Hypothalamus (tissue), 51 donors: Measurements from ENCODE around the gene SPDYE4.

ENCODE experiments used
- DNase-seq, 51 donors: peaks; one replicate each; lab custom pipeline; 2025; lab: John Stamatoyannopoulos, UW

Gene SPDYE4

DNA sequence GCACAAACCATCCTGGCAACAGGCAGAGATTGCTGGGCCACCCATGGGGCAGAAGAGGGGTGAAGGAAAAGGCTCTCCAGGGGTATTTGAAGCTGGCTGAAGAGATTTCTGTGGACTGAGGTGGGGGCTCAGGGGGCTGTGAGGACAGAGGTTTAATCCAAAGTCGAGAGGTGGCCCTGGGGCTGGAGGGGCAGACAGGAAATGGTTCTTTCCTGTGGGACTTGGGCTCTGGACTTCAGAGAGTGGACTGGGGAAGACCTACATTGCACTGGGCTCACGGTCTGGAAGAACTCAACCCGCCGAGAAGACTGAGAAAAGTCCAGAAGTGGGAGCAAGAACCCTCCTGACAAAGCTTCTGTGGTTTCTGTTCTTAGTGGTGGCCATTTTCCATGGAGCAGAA lies 16.6 kb downstream of the SPDYE4 start:
- no peak for DNase-seq

DNA sequence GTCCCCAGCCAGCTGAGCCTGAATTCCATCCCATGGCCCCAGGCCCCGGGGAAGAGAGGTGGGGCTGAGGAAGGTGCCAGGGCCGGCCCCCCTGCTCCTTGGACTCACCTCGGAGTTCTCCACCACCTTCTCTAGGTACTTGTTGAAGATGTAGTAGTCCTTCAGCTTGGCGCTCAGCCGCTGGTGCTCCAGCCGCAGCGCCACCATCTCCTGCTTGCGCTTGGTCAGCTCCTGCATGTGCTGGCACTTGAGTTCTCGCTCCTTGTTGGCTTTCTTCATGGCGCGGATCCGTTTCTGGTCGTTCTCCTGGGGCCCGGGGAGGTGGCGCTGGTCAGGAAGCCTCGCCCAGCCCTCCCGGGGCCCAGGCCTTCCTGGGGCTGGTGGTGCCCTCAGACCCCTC lies 17.0 kb downstream of the SPDYE4 start:
- no peak for DNase-seq

DNA sequence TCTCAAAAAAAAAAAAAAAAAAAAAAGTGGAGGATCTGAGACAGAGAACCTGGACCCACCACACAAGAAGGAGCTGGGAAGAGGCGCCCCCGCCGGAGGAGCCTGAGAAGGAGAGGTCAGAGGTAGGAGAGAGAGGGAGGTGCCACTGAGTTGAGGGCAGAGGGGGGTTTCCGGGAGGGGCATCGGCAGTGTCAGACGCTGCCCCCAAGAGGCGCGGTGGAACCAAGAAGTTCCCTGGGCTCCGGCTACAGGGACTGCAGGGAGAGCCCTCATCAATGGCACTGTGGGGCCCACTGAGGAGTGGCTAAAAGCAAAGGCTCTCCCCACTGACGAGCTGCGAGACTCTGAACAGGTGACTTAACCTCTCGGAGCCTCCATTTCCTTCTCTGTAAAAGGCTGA lies 17.9 kb downstream of the SPDYE4 start:
- DNase-seq: no peak

DNA sequence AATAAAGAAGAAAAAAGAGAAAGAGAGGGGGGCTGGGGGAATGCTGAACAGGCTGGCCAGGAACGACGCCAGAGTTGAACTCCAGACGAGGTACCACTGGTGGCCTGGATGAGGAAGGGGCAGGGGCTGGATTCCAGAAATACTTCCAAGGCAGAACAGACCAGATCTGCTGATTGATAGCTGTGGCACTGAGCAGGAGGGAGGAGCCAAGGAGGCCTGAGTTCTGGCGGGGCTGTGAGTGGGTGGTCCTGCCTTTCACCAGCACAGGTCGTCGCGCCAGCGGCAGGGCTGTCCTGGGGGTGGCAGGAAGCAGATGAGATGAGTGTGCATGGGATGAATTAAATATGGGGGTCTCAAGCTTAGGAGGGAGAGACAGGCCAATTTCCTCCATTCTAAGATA lies 19.2 kb downstream of the SPDYE4 start:
- no peak for DNase-seq

DNA sequence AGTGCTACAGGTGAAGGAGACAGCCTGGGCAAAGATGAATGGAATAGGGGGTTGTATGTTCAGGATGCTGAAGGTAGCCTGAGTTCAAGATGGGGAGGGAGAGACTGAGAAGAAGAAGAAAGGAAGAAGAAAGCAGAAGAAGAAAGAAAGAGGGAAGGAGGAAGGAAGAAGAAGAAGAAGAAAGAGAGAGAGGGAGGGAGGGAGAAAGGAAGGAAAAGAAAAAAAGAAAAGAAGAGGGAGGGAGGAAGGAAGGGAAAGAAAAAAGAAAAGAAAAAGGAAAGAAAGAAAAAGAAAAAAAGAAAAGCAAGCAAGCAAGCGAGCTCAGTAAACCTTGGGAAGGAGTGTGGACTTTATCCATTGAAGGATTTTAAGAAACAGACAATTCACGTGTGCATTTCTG lies 21.6 kb downstream of the SPDYE4 start:
- DNase-seq: no peak

DNA sequence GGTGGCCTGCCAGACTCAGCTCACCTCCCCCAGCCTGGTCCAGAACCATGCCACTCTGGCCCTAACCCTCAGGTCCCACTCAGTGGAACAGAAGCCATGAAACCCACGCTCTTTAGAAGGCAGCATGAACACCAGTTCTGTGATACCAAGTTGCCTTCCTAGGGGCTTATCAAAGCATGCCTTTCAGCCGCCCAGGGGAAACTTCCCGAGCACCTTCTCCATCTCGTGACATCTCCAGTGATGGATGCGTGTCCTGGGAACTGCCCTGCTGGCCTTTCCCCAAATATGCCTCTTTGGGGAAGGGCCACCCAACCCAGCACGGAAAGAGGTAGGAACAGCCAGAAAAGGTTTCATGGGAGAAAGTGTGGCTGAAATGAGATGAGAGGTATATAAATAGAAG lies 22.0 kb downstream of the SPDYE4 start:
- DNase-seq: no peak

DNA sequence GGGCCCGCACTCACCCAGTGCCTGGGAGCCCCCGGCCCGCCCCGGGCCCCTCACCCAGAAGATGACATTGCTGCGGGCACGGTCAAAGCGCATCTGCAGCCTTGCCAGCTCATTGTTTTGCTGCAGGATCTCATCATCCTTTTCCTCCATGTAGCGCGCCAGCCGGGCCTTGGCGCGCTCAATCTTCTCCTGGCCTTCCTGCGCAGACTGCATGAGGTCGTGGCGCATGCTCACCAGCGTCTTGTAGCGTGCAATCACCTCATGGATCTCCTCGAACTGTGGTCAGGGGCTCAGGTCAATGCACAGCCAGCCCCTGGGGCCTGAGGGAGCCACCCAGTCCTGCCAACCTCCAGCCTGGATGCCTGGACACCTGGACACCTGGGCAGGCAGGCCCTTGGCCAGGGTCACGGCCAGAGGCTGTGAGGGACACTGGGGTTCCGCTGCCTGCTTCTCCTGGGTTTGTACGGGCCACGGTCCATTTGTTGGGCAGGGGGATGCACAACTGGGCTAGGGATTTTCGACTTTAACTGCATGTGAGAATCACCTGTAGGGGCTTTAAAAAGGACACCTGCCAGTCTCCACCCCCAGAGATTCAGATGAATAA lies 22.9 kb downstream of the SPDYE4 start:
- no peak for DNase-seq

DNA sequence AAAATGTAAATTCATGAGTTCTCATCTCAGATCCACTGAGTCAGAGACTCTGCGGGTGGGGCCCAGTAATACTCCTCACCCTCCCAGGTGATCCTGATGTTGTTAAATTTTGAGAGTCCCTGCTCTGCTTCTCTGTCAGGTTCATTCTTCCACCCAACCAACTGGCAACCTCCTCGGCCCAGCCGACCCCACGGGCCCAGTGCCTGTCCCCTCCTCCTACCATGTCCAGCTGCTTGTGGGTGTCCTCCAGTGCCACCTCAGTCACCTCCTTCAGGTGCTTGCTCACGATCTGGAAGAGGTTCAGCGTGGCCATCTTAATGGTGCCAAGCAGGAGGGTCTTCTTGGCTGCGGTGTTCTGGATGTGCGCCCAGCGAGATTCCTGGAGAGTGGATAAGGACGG lies 23.5 kb downstream of the SPDYE4 start:
- DNase-seq: no peak

DNA sequence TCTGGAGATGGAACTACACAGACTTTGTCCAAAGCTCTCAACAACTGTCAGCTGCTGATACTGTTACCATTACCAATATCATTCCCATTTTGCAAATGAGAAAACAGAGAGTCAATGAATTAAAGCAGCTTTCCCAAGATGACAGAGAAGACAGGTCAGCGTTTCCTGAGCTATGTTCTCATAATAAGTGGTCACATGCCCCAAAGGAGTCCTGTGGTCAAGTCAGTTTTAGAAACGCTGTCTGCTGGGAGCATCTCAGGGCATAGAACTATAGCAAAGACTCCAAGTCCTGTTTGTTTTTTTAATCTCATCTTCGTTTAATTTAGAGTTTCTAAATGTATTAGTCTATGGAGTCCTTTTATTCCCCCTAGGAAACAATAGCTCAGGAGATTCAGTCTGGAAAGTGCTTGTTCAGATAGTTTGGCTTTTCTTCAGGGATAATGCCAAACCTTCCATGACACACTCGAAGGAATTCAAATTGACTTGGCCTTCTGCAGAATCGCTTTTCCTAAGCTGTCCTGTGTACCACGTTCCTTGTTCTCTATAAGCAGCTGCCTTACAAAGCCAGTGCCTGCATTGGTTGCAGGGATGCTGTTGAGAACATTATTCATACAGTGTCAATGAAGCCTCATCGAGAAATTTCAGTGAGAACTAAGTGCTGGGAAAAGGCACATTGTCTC lies 25.8 kb downstream of the SPDYE4 start:
- no peak for DNase-seq

DNA sequence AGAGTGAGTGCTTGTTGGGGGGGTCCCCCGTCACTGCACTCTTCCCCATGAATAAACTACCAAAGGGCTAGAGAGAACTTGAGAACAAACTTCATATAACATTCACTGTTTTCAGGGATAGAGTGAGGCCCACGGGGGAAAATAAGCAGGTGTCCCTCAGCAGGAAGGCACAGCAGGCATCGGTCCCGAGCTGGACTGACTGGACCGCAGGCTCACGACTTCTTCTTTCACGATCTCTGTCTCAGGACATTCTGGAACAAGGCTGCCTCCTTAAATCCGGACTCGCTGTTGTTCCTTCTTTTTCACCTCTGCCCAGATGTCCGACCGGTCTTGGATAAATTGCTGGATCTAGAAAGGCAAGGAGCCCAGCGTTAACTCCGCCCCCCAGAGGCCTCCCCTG lies 28.5 kb downstream of the SPDYE4 start:
- no peak for DNase-seq

DNA sequence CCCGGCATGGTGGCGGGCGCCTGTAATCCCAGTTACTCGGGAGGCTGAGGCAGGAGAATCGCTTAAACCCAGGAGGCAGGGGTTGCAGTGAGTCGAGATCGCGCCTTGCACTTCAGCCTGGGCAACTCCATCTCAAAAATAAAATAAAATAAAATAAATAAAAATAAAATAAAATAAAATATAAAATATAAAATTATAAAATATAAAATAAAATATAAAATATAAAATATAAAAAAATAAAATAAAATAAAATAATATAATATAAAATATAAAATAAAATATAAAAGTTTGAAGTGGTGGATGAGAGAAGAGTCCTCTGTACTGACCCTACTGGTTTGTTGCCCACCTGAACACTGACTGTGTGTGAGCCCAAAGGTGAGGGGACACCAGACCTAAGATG lies 28.9 kb downstream of the SPDYE4 start:
- no peak for DNase-seq

DNA sequence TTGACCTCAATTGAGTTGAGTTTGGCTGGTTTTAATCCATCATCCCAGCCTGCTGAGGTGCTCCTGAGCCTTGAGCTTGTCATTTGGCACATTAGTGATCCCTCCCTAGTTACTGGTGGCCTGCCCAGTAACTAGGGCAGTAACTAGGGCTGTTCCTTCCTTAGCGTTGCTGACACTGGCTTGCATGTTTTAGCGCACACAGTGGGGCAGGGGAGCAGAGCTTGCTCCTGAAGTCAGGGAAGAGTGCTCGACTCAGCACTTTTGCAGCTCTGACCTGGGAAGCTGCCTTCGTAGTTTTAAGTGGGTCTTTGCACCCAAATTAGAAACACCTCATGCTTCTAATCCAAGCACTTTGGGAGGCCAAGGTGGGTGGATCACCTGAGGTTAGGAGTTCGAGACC lies 29.4 kb downstream of the SPDYE4 start:
- DNase-seq: no peak

DNA sequence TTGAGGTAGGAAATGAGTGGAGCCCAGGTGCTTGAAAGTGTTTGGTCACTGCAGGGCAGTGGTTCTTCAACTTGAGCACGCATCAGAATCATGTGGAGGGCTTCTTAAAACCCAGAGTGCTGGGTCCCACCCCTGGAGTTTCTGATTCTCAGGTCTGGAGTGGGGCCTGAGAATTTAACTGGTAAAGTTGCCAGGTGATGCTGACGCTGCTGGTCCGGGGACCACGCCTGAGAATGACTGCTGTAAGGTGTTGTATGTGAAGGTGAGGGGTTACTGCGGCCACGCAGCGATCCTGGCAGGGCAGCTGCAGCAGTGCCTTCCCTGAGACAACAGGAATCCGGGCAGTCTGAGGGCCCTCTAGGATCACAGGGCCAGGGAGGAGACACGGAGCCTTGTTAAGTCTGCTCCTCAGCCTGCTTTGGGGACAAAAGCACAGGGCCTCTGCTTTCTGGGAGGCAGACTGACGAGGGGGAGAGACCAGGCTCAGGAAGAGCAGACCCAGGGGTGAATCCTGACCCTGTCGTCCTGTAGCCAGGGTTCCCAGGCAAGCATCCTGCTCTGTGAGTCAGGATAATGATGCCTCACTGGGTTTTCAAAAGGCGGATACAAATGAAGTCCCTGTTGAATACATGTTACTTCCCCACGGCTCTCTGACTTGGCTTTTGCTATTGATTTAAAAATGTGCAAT lies 30.0 kb downstream of the SPDYE4 start:
- no peak for DNase-seq

DNA sequence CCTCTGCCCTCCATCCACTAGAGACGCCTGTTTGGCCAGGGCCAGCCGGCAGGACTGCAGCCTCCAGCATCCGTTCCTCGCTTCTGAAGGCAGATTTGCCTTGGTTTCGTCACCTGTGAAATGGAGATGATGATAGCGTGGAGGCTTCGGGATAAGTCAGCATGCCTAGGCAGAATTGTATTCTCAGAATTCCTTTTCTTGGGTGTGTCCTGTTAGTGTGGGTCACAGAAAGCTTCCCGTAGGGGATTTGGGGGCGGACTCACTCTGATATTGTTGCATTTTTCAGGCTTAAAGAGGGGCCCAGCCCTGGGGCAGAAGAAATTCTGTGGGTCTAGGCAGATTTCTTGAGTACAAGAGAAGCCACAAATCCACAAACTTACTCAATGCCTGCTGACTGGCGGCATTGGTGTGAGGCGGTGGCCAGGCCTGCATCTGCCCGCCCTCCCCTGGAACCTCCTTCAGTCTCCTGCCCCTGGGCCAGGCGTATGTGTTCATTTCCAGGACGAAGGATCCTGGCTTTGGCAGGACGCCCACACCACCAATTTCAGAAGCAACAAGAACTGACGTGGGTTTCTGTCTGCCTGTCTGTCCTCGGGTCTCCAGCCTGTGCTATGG lies 31.3 kb downstream of the SPDYE4 start:
- no peak for DNase-seq

DNA sequence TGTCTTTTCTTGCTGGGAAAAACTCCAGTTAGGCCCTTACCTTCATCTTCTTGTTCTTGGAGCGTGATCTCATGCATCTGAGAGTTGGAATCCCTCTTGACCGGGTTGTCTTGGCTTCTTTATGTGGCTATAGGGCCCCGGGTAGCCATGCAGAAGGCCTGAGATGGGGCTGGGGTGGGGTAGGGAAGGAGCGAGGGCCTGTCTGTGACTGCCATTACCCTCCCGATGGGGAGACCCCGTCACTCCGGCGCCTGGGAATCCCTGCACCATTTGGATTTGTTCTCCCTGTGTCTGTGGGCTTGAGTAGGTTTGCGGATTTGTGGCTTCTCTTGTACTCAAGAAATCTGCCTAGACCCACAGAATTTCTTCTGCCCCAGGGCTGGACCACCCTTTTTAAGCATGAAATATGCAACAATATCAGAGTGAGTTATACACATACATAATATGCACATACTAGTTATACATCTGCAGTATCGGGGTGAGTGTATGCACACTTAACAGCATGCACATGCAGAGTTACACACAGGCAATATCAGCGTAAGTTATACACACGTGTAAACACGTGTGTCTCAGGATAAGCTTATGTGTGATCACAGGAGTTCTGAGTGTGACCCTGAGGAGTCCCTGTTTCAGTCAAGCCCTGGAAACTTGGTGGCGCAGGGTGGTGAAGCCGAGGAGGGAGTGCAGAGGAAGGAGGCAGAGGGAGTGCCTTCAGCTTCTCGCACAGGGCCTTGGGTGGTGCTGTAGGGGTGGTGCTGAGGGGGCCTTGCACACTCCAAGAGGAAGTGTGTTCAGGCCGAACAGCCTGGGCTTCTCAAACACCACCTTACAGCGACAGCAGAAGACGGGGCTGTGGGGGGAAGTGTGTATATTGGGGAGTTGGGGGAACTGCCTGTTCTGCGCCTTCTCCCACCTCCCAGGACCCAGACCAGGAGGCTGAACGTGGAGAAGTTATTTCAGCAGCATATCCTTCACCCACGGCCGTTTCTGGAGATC lies 32.2 kb downstream of the SPDYE4 start:
- no peak for DNase-seq

DNA sequence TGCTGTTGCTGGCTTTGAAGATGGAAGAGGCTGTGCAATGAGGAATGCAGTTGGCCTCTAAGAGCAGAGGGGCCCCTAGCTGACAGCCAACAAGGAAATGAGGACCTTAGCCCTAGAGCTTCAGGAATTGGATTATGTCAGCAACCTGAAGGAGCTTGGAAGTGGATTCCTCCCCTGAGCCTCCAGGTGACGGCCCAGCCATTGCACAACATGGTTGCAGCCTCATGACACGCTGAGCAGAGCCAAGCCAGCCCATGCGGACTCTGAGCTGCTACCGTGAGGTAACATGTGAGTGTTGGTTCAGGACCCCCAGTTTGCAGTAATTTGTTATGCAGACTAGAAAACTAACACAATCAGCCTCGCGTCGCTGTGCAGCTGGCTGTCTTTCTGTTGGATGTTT lies 33.9 kb downstream of the SPDYE4 start:
- no peak for DNase-seq

DNA sequence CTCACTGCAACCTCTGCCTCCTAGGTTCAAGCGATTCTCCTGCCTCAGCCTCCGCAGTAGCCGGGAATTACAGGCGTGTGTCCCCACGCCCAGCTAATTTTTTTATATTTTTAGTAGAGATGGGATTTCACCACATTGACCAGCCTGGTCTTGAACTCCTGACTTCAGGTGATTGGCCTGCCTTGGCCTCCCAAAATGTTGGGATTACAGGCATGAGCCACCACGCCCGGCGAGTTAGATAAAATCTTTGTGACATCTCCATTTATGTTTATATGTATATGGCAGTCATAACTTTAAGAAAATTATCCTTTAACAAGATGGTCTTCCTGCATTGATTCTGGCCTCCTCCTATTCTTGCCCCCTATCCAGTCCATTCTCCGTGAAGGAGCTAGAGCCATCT lies 37.8 kb downstream of the SPDYE4 start:
- no peak for DNase-seq

DNA sequence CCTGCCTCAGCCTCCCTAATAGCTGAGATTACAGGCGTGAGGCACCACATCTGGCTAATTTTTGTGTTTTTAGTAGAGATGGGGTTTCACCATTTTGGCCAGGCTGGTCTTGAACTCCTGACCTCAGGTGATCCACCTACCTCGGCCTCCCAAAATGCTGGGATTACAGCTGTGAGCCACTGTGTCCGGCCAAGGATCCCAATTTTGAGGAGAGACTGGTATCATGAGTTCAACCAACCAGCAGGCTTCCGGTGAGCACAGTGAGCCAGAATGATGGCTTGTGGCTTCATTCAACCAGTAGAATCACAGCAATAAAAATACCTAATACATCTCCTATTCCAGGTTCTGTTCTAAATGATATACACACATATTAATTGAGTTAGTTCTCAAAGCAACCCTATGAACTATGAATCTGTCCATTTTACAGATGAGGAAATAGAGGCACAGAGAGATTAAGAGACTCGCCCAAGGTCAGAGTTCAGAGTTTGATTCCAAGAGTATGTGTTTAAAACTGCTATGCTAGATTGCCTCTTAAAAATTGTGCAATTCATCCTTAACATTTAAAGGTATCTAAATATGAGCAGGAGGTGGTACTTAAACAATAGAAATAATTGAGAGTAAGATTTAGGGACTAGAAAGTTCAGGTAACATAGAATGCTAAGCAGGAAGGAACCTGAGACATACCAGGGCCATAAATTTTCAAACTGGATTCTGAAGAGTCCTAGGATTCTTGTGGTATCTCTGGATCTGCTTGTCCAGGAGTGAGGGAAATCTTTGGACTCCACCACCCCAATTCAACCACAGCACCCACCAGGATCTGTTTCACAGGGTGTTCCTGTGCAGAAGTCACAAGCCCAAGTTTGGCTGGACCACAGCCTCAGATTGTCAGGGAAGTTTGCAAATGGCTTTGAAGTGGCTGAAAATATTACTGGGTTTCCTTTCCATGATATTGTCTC lies 38.8 kb downstream of the SPDYE4 start:
- DNase-seq: no peak

DNA sequence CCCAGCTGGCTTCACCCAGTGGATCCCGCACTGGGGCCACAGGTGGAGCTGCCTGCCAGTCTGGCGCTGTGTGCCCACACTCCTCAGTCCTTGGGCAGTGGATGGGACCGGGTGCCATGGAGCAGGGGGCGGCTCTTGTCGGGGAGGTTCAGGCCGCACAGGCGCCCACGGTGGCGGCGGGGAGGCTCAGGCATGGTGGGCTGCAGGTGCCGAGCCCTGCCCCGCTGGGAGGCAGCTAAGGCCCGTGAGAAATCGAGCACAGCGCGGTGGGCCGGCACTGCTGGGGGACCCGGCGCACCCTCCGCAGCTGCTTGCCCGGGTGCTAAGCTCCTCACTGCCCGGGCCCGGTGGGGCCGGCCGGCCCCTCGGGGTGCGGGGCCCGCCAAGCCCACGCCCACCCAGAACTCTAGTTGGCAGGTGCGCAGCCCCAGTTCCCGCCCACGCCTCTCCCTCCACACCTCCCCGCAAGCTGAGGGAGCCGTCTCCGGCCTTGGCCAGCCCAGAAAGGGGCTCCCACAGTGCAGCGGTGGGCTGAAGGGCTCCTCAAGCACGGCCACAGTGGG lies 40.3 kb downstream of the SPDYE4 start:
- no peak for DNase-seq
